CD4-positive, alpha-beta T cell treated with Interferon alpha-2 for 1 hour (primary cell): ENCODE results near the gene HERC5.
A peak's percentile ranks its signal among the peaks of the same experiment; 100 is the strongest.

ENCODE experiments used
- DNase-seq, 2 donors: peaks; one replicate each; pipeline ENCODE4 v3.0.0-alpha.2; 2020 to 2022

The HERC5 gene

GRCh38 chr4:88523325-88524129, 66.6 kb downstream of the HERC5 start, which contains the start of gene PYURF:
Gene PYURF (minus strand): TSS chr4:88523776. CDS start chr4:88523700, 76 bp downstream.
- peak; percentile 79 to 83 for DNase-seq

GRCh38 chr4:88524171-88524570, 67.3 kb downstream of the HERC5 start:
- no peak for DNase-seq

GRCh38 chr4:88526221-88526815, 69.4 kb downstream of the HERC5 start:
- peak in 1 of 2 donors; percentile 53 for DNase-seq

GRCh38 chr4:88527787-88528186, 70.9 kb downstream of the HERC5 start:
- no peak for DNase-seq

- no peak for DNase-seq
Observed at GRCh38 chr4:88528861-88529260, 71.9 kb downstream of the HERC5 start.

GRCh38 chr4:88531549-88531948, 74.6 kb downstream of the HERC5 start:
- no peak for DNase-seq

GRCh38 chr4:88533088-88533790, 76.3 kb downstream of the HERC5 start:
- DNase-seq: no peak

- no peak for DNase-seq
Observed at GRCh38 chr4:88533937-88534750, 77.2 kb downstream of the HERC5 start.

- no peak for DNase-seq
Observed at GRCh38 chr4:88535090-88535755, 78.3 kb downstream of the HERC5 start.

GRCh38 chr4:88537709-88538108, 80.8 kb downstream of the HERC5 start:
- DNase-seq: no peak

- DNase-seq: peak; percentile 70 to 80
Observed at GRCh38 chr4:88539322-88540068, 82.6 kb downstream of the HERC5 start.

- no peak for DNase-seq
Observed at GRCh38 chr4:88549815-88550214, 92.9 kb downstream of the HERC5 start.
